ENCODE measurements around the gene NEDD4L. TPM values are rescaled to one million over a fixed set of nuclear protein-coding genes. Genes with fewer than 3 reads are reported as not detected.

The NEDD4L gene
- total and polyA plus RNA-seq, 2 experiments from 2014 or later: 36.2 to 72.3 TPM

DNA sequence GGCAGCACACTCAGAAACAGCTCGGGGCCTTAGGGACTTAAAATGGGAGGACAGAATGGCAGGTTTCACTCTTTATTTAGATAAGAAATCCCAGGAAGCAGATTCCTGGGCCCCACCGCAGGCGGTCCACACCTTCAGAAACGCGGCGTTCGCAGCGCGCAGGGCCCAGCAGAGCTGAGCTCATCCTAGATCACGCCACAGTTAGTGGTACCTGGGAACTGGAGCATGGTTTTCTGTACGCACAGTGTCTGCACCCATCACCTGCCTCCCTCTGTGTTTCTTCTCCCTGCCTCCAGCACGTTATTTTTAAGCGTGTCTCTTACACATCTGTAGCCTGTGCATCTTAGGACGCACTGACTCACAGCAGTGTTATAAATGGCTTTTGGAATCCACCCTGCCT, 342.8 kb downstream of the NEDD4L start:
- H4K20me1 ChIP-seq (replicated peaks; ENCODE audit: insufficient read depth): no peaks in the 10 kb centered on the region
- peaks cover 7% of the 10 kb centered on the region; the same call in 2 of the 3 replicates for H3K4me1 Mint-ChIP-seq
- no peaks in the 10 kb centered on the region for H3K27me3 ChIP-seq (ENCODE audit: insufficient read depth)
- H3F3A ChIP-seq (replicated peaks; ENCODE audit: low read depth): no peaks in the 10 kb centered on the region
- no peak overlapping the region for H3K4me3 Mint-ChIP-seq
- DNase-seq (ENCODE audit: low spot score) (no peak), ATAC-seq (no peak)
- peaks cover 16% of the 10 kb centered on the region for H3K36me3 ChIP-seq (ENCODE audit: insufficient read depth)
- no peak overlapping the region for H3K27ac ChIP-seq (ENCODE audit: low read depth)
- no peaks in the 10 kb centered on the region for H3K79me2 ChIP-seq (replicated peaks; ENCODE audit: insufficient read depth)
- peaks cover 6% of the 10 kb centered on the region for H3K27me3 Mint-ChIP-seq (ENCODE audit: insufficient read depth, low read depth, poor library complexity)
- TF ChIP-seq EZH2 (IDR thresholded peaks at IDR 0.05; ENCODE audit: low read depth, unreplicated experiment): no peak
- no peak for TF ChIP-seq STAT1 (IDR thresholded peaks at IDR 0.05; ENCODE audit: unreplicated experiment)
- TF ChIP-seq, protein P1, sequence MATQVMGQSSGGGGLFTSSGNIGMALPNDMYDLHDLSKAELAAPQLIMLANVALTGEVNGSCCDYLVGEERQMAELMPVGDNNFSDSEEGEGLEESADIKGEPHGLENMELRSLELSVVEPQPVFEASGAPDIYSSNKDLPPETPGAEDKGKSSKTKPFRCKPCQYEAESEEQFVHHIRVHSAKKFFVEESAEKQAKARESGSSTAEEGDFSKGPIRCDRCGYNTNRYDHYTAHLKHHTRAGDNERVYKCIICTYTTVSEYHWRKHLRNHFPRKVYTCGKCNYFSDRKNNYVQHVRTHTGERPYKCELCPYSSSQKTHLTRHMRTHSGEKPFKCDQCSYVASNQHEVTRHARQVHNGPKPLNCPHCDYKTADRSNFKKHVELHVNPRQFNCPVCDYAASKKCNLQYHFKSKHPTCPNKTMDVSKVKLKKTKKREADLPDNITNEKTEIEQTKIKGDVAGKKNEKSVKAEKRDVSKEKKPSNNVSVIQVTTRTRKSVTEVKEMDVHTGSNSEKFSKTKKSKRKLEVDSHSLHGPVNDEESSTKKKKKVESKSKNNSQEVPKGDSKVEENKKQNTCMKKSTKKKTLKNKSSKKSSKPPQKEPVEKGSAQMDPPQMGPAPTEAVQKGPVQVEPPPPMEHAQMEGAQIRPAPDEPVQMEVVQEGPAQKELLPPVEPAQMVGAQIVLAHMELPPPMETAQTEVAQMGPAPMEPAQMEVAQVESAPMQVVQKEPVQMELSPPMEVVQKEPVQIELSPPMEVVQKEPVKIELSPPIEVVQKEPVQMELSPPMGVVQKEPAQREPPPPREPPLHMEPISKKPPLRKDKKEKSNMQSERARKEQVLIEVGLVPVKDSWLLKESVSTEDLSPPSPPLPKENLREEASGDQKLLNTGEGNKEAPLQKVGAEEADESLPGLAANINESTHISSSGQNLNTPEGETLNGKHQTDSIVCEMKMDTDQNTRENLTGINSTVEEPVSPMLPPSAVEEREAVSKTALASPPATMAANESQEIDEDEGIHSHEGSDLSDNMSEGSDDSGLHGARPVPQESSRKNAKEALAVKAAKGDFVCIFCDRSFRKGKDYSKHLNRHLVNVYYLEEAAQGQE (IDR thresholded peaks at IDR 0.05; ENCODE audit: unreplicated experiment): no peak
- no peak for TF ChIP-seq EZH2phosphoT487 (IDR thresholded peaks at IDR 0.05; ENCODE audit: unreplicated experiment)
- H3K9me3 Mint-ChIP-seq: no peaks in the 10 kb centered on the region
- no peak overlapping the region for H3K4me3 ChIP-seq
- H3K27ac Mint-ChIP-seq: no peak overlapping the region
- peaks cover under 1% of the 10 kb centered on the region; the same call in 1 of the 2 replicates for H3K4me1 ChIP-seq (ENCODE audit: insufficient read depth)
- H3K36me3 Mint-ChIP-seq (ENCODE audit: low read depth): peaks cover 56% of the 10 kb centered on the region
- no peaks in the 10 kb centered on the region for H3K9me2 ChIP-seq (ENCODE audit: insufficient read depth)
- no peak overlapping the region for H3K4me2 ChIP-seq
- no peak overlapping the region for H2AFZ ChIP-seq

DNA sequence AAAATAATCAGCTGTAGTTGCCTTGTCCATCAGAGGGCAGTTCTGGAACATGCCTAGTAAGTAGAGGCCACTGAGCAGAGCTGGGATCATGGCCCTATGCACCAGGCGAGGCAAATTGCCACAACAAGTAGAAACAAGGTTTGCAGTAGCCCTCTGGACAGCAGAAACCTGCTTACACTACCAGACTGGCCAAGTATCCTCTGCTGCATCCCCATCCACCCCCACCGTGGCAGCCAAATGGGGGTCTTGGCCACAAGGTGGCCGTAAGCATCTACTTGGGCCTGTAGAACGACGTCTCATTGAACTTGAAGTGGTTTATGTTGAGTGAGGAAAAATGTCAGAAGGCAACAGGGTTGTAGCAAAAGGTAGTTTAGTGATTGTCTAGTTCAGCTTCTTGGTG, 343.7 kb downstream of the NEDD4L start:
- H3F3A ChIP-seq (replicated peaks; ENCODE audit: low read depth): no peaks in the 10 kb centered on the region
- Mint-ChIP-seq H3K27me3 (ENCODE audit: insufficient read depth, low read depth, poor library complexity) (peaks cover 11% of the 10 kb centered on the region), H3K4me3 (no peak overlapping the region), H3K36me3 (ENCODE audit: low read depth) (peaks cover 60% of the 10 kb centered on the region), H3K4me1 (peaks cover 16% of the 10 kb centered on the region), H3K27ac (peak overlapping the region; percentile 53; the same call in 1 of the 2 replicates), H3K9me3 (no peaks in the 10 kb centered on the region)
- DNase-seq (ENCODE audit: low spot score) (no peak), ATAC-seq (no peak)
- H3K27ac ChIP-seq (ENCODE audit: low read depth): no peak overlapping the region
- H3K27me3 ChIP-seq (ENCODE audit: insufficient read depth): no peaks in the 10 kb centered on the region
- H3K4me3 ChIP-seq: no peak overlapping the region
- H3K4me2 ChIP-seq: no peak overlapping the region
- no peaks in the 10 kb centered on the region for H3K9me2 ChIP-seq (ENCODE audit: insufficient read depth)
- no peaks in the 10 kb centered on the region for H3K79me2 ChIP-seq (replicated peaks; ENCODE audit: insufficient read depth)
- no peaks in the 10 kb centered on the region for H4K20me1 ChIP-seq (replicated peaks; ENCODE audit: insufficient read depth)
- peaks cover 6% of the 10 kb centered on the region; the same call in 1 of the 2 replicates for H3K4me1 ChIP-seq (ENCODE audit: insufficient read depth)
- H3K36me3 ChIP-seq (ENCODE audit: insufficient read depth): peaks cover 16% of the 10 kb centered on the region
- no peak overlapping the region for H2AFZ ChIP-seq
- TF ChIP-seq CREB1 (CRISPR knock-in tag; IDR thresholded peaks at IDR 0.05; ENCODE audit: low read depth): no peak
- TF ChIP-seq, protein P2, sequence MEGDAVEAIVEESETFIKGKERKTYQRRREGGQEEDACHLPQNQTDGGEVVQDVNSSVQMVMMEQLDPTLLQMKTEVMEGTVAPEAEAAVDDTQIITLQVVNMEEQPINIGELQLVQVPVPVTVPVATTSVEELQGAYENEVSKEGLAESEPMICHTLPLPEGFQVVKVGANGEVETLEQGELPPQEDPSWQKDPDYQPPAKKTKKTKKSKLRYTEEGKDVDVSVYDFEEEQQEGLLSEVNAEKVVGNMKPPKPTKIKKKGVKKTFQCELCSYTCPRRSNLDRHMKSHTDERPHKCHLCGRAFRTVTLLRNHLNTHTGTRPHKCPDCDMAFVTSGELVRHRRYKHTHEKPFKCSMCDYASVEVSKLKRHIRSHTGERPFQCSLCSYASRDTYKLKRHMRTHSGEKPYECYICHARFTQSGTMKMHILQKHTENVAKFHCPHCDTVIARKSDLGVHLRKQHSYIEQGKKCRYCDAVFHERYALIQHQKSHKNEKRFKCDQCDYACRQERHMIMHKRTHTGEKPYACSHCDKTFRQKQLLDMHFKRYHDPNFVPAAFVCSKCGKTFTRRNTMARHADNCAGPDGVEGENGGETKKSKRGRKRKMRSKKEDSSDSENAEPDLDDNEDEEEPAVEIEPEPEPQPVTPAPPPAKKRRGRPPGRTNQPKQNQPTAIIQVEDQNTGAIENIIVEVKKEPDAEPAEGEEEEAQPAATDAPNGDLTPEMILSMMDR (conservative IDR thresholded peaks at IDR 0.05; ENCODE audit: low read depth in 2 of 2): peak in 1 of 2 experiments; percentile 28; a peak in 1 of 4 replicates
- TF ChIP-seq EZH2 (IDR thresholded peaks at IDR 0.05; ENCODE audit: low read depth, unreplicated experiment): no peak
- TF ChIP-seq NANOG (IDR thresholded peaks at IDR 0.05; ENCODE audit: borderline replicate concordance): no peak
- TF ChIP-seq, protein P1 (IDR thresholded peaks at IDR 0.05; ENCODE audit: unreplicated experiment): no peak
